Heart right ventricle (tissue), 16 donors: Measurements from ENCODE around the gene COX7A2. TPM values are rescaled to one million over a fixed set of nuclear protein-coding genes. Genes with fewer than 3 reads are reported as not detected.

Experiments used
- ATAC-seq, 8 donors: fragments of 200-7000 bp; cut with Tn5 transposase; one replicate each; pipeline ENCODE4 v1.9.1; 2020; ENCODE audit warnings: mild to moderate bottlenecking in 8 of 8, moderate library complexity in 8 of 8, moderate number of reproducible peaks in 1 of 8
- DNase-seq, 2 donors: peaks; one replicate each; pipeline ENCODE4 v3.0.0-alpha.2; 2020
- H3K27ac ChIP-seq, 10 donors: fragments of 200-600 bp; sonication (generic) in 2 of 10; one replicate each; pipeline versions ENCODE4 v1.5.0 to v1.8.0; 2020 to 2022; ENCODE audit warnings: mild to moderate bottlenecking in 3 of 10
- H3K27me3 ChIP-seq, 7 donors: fragments of 200-600 bp; one replicate each; pipeline ENCODE4 v1.8.0; 2021 to 2022; ENCODE audit warnings: mild to moderate bottlenecking in 2 of 7
- H3K36me3 ChIP-seq, 9 donors: fragments of 200-600 bp; sonication (generic) in 1 of 9; one replicate each; pipeline versions ENCODE4 v1.5.0 to v1.8.0; 2020 to 2022; ENCODE audit warnings: mild to moderate bottlenecking in 2 of 9
- H3K4me1 ChIP-seq, 9 donors: fragments of 200-600 bp; sonication (generic) in 1 of 9; one replicate each; pipeline versions ENCODE4 v1.5.0 to v1.8.0; 2020 to 2022; ENCODE audit warnings: mild to moderate bottlenecking in 4 of 9
- H3K4me3 ChIP-seq, 10 donors: fragments of 200-600 bp; sonication (generic) in 2 of 10; one replicate each; pipeline versions ENCODE4 v1.5.0 to v1.8.0; 2020 to 2022; ENCODE audit warnings: mild to moderate bottlenecking in 7 of 10, moderate library complexity in 2 of 10
- H3K9me3 ChIP-seq, 11 donors: fragments of 200-600 bp in 10 of 11; sonication (generic) in 2 of 11; one replicate each; pipeline versions ENCODE4 v1.5.0 to v1.8.0; 2013 to 2022; ENCODE audit warnings: mild to moderate bottlenecking in 2 of 11, control low read depth in 1 of 11, moderate library complexity in 1 of 11
- WGBS, 2 donors: extraction: QIAGEN DNeasy Blood & Tissue Kit; methylation state at CpG; one replicate each; pipeline ENCODE4 v1.1.7; 2013; ENCODE audit warnings: inconsistent platforms in 1 of 2; 5-methylcytosine and 5-hydroxymethylcytosine counted together
- intact Hi-C, 10 donors: fragments of 100-400 bp; cut with DNase I; formaldehyde crosslinking; loops; one replicate each; pipeline versions ENCODE4 v1.11.1 to v1.14.2; 2022
- polyA plus RNA-seq, 2 donors: library from polyadenylated mRNA; stranded (reverse); fragments of 200-250 nt; gene quantifications; one replicate each; pipeline ENCODE4 v1.2.3, GENCODE V29; 2013
- total RNA-seq, 10 donors: library from RNA; stranded (reverse); fragmentation: NEBNext Ultra II Directional in 3 of 10; extraction: Animal tissue kit (Norgen Biotek cat#: 25700) in 3 of 10; gene quantifications; one replicate each; pipeline versions ENCODE4 v1.2.1 to v1.2.4, GENCODE V29; 2021 to 2023
- TF ChIP-seq, protein P1 (sequence below), 9 donors: fragments of 200-600 bp; sonication (generic) in 2 of 9; IDR thresholded peaks; one replicate each; pipeline versions ENCODE4 v1.5.0 to v1.8.0; 2021 to 2022; ENCODE audit warnings: antibody characterized with exemption in 9 of 9, mild to moderate bottlenecking in 5 of 9, moderate library complexity in 1 of 9
- donor health status: Arrhythmogenic right ventricular cardiomyopathy.
- donor health status: ischemic (EF 13 %, LVEDD 7.1; RV severe dilation, severe dysfunction).
- donor health status: healthy with polysubstance abuse.
- donor health status: DM: no; HTN: yes; CAD: no.
- donor health status: DM: no; HTN: no; CAD: no.
- donor health status: ischemic (EF 25% LVEDD 6.9; RV normal size, moderate dysfunction).
- donor health status: ischemic (EF 25% LVEDD 5.7; RV mildly dilated, moderate dysfunction).
- donor health status: healthy.
- donor health status: DM: yes; HTN: yes; CAD: no.
- donor health status: Ischemic cardiomyopathy.
- donor health status: ischemic (EF 35%, LVEDD 5.7; RV mildly dilated, moderate dysfunction).
- donor health status: nonischemic (EF 11% LVEDD 7.7; RV severe dilation, severe dysfunction).
- donor health status: DM: yes; HTN: yes; CAD: no.
- donor health status: PGD.
- donor health status: ischemic (EF 29% LVEDD 5.4; RV normal size, mild dysfunction).
- donor health status: nonischemic (EF 23%, LVEDD 6.1; RV moderate dilation, normal function).

The COX7A2 gene
- total and polyA plus RNA-seq, 12 donors: 661 to 1,205 (median 1,086) TPM

DNA sequence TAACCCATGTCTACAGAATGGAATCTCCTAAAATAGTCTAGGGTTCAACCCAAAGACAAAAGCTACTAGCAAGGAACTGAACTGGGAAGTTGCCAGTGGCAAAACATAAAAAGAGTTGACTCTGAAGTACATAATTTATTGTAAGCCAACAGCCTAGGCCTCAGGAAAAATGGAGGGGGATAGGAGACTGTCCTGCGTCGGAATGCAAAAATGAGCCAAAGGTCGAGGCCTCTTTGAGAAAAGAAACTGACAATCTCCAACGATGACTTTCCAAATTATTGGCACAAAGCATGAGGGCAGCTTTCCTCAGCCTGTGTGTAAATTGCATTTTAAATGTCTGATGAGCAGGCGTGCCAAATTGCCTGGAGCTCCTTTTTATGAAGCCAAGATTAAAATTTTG, 39.9 kb downstream of the COX7A2 start:
- H3K27me3 ChIP-seq: peaks cover 0 to 88% (median 63%) of the 10 kb centered on the region in 7 donors

GRCh38 chr6:75202676-75203131, 40.9 kb downstream of the COX7A2 start:
- 63 to 69% methylated on average over 12 of the region's 12 CpGs for WGBS, 2 donors
- Histone ChIP-seq H3K4me1 (peaks cover 0 to 50% (median 31%) of the 10 kb centered on the region in 9 donors), H3K36me3 (no peaks in the 10 kb centered on the region), H3K9me3 (no peaks in the 10 kb centered on the region), H3K27me3 (peaks cover 0 to 85% (median 56%) of the 10 kb centered on the region in 7 donors), H3K27ac (peak overlapping the region in 7 of 10 donors; percentile 9 to 86 (median 54)), H3K4me3 (peak overlapping the region in 9 of 10 donors; percentile 0 to 61 (median 38))
- intact Hi-C loops: loop anchor here in 7 of 10 donors (5.0 to 10.0 kb wide), 9 partner anchors 308 to 1528 kb away; no protein-coding TSS in a partner anchor
- ATAC-seq (no peak), DNase-seq (no peak)
- TF ChIP-seq, protein P1, sequence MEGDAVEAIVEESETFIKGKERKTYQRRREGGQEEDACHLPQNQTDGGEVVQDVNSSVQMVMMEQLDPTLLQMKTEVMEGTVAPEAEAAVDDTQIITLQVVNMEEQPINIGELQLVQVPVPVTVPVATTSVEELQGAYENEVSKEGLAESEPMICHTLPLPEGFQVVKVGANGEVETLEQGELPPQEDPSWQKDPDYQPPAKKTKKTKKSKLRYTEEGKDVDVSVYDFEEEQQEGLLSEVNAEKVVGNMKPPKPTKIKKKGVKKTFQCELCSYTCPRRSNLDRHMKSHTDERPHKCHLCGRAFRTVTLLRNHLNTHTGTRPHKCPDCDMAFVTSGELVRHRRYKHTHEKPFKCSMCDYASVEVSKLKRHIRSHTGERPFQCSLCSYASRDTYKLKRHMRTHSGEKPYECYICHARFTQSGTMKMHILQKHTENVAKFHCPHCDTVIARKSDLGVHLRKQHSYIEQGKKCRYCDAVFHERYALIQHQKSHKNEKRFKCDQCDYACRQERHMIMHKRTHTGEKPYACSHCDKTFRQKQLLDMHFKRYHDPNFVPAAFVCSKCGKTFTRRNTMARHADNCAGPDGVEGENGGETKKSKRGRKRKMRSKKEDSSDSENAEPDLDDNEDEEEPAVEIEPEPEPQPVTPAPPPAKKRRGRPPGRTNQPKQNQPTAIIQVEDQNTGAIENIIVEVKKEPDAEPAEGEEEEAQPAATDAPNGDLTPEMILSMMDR (IDR thresholded peaks at IDR 0.05): no peak

More for the DNA sequence above, 39.9 kb downstream of the COX7A2 start:
- DNase-seq: no peak
- Histone ChIP-seq H3K4me1 (peaks cover 0 to 57% (median 37%) of the 10 kb centered on the region in 9 donors), H3K27ac (peak overlapping the region in 7 of 10 donors; percentile 42 to 86 (median 69)), H3K9me3 (no peaks in the 10 kb centered on the region), H3K4me3 (peak overlapping the region in 7 of 10 donors; percentile 51 to 66 (median 61)), H3K36me3 (no peaks in the 10 kb centered on the region)
- TF ChIP-seq, protein P1 (IDR thresholded peaks at IDR 0.05): no peak
- no peak for ATAC-seq
- WGBS, 2 donors: 34 to 51% methylated on average over 5 of the region's 5 CpGs
- intact Hi-C loops: loop anchor here in 7 of 10 donors (5.0 to 10.0 kb wide), 9 partner anchors 309 to 1529 kb away; no protein-coding TSS in a partner anchor

DNA sequence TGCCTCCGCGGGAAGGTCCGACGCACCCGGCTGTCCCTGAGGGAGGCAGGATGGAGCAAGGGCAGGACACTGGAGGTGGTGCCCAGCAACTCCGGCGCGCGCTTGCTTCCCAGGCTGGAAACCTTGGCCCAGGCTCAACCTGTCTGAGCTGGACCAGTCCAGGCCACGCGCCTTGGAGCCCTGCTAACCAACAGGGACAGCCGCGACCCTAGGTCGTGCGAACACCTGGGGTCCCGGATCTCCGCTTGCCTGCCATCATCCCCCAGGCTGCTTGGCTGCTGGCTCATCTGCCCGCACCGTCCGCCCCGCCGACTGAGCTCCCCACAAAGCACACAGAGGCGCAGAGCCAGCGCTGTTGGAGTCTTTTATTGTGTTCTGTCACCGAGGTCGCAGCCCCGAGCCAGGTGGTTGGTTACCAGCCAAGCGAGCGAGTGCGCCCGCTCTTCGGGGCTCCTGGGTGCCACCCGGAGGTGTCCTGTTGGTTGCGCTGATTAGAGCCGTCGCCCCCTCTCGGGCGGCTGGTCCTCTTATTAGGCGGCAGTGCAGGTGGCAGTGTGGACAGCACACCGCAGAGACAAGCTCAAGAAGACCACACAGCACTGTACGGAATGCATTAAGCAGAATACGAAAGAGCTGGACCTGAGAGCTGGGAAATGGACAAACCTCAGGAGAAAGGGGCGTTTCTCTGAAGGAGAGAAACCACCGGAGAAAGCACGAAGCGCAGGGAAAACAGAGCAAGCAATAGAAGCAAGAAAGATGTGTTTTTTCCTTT, 41.5 kb downstream of the COX7A2 start:
- TF ChIP-seq, protein P1 (IDR thresholded peaks at IDR 0.05): no peak
- no peaks in the 10 kb centered on the region for H3K9me3 ChIP-seq
- H3K4me3 ChIP-seq: peak overlapping the region in 9 of 10 donors; percentile 0 to 61 (median 38)
- ATAC-seq (peak in 2 of 8 donors; percentile 28 to 40), DNase-seq (peak in 1 of 2 donors; percentile 44)
- intact Hi-C loops: loop anchor here in 7 of 10 donors (5.0 to 10.0 kb wide), 9 partner anchors 307 to 1527 kb away; no protein-coding TSS in a partner anchor
- 12 to 20% methylated on average over 46 of the region's 46 CpGs for WGBS, 2 donors
- no peaks in the 10 kb centered on the region for H3K36me3 ChIP-seq
- peaks cover 0 to 78% (median 50%) of the 10 kb centered on the region in 7 donors for H3K27me3 ChIP-seq
- H3K4me1 ChIP-seq: peaks cover 0 to 44% (median 28%) of the 10 kb centered on the region in 9 donors
- H3K27ac ChIP-seq: peak overlapping the region in 7 of 10 donors; percentile 9 to 86 (median 54)

DNA sequence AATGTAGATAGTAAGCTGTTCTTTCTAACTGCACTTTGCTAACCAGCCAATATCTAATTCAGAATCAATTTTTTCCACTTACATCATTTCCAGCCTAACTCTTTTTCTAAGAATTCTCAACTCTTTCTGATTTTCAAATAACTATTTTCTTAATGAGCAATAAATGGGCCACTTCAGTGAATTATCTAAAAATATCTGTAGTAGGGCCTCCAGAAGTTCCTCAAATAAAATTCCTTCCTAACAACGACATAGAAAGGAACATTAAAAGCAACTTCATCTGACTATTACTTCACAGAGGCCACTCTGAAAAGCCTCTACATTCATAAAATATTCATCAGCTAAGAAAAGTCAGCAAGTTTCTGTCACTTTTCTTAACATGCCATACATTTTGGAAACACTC, 42.6 kb downstream of the COX7A2 start:
- no peak for DNase-seq
- peaks cover 0 to 33% (median 17%) of the 10 kb centered on the region in 9 donors for H3K4me1 ChIP-seq
- no peak for ATAC-seq
- H3K9me3 ChIP-seq: no peaks in the 10 kb centered on the region
- peaks cover 0 to 68% (median 39%) of the 10 kb centered on the region in 7 donors for H3K27me3 ChIP-seq
- 40 to 60% methylated on average over 1 of the region's 1 CpG for WGBS, 2 donors
- intact Hi-C loops: loop anchor here in 7 of 10 donors (5.0 to 10.0 kb wide), 9 partner anchors 306 to 1526 kb away; no protein-coding TSS in a partner anchor
- TF ChIP-seq, protein P1 (IDR thresholded peaks at IDR 0.05): no peak
- no peaks in the 10 kb centered on the region for H3K36me3 ChIP-seq
- H3K27ac ChIP-seq: peak overlapping the region in 3 of 10 donors; percentile 54 to 86 (median 85)
- peak overlapping the region in 1 of 10 donors; percentile 42 for H3K4me3 ChIP-seq
